GM12873 (cell line): ENCODE data around the gene USP37.

ENCODE experiments used
- CTCF ChIP-seq: IDR thresholded peaks from 2 replicates; pipeline ENCODE4 v1.5.1; 2012; ENCODE audit warnings: low read depth, mild to moderate bottlenecking, moderate library complexity, low read length, control low read depth; ENCODE audit not compliant: insufficient read depth; ENCODE audit errors: missing control alignments

The USP37 gene

GRCh38 chr2:218482651-218483050, 85.5 kb downstream of the USP37 start:
- no peak for TF ChIP-seq CTCF

GRCh38 chr2:218479595-218479994, 88.6 kb downstream of the USP37 start:
- TF ChIP-seq CTCF, result no peak

DNA sequence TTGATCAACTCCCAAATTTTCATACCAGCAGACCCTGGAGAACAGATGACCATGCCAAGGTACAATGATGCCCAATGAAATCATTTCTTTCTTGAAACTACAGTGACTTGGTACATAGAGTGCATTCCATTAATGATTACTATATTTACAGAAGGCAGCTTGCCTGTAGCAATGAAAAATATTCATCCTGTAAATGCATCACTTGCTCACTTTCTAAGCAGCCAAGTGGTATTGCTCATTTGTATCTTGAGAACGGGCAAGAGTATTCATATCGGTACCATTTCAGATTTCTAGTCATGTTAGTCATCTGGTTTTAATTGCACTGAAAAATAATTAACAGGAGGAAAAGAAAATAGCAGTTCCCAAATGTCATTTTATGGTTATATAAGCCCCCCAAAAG, 89.6 kb downstream of the USP37 start:
- TF ChIP-seq CTCF, result no peak

DNA sequence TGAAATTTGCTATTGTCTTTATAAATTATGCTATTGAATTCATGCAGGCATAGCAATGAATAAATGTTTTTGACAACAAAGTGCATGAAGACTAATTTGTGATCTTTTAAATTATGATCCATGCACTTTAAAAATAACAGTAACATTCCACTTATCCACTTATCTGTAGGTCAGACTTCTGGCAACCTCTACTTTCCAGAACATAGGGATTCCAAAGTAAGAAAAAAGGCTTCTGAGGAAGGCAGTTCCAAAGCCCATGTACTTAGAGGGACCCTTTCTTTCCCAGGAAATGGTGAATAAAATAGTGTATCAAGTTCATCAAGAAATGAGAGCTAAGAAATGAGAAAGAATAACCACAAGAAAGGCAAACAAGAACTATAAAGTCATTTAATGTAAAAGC, 90.9 kb downstream of the USP37 start:
- no peak for TF ChIP-seq CTCF

- TF ChIP-seq CTCF, result no peak
These were observed 91.5 kb downstream of the USP37 start for GRCh38 chr2:218476676-218477075.

- TF ChIP-seq CTCF, result no peak
These were observed 93.6 kb downstream of the USP37 start for GRCh38 chr2:218474527-218474926.

- TF ChIP-seq CTCF, result no peak
These were observed 95.2 kb downstream of the USP37 start for GRCh38 chr2:218472988-218473387.
